Lung (tissue), 12 donors: Measurements from ENCODE around the gene KIZ. TPM values are rescaled to one million over a fixed set of nuclear protein-coding genes. Genes with fewer than 3 reads are reported as not detected.

Experiments used
- ATAC-seq: fragments of 200-7000 bp; cut with Tn5 transposase; one replicate; pipeline ENCODE4 v1.9.1; 2020; ENCODE audit warnings: moderate number of reproducible peaks; ENCODE audit not compliant: insufficient read depth, low FRiP score
- DNase-seq, 3 donors: peaks; one replicate each; pipeline ENCODE4 v3.0.0-alpha.2; 2013 to 2017
- H3K27ac ChIP-seq, 2 donors: one replicate each; pipeline ENCODE4 v1.5.1; 2013; ENCODE audit warnings: mild to moderate bottlenecking in 2 of 2, moderate library complexity in 2 of 2, control low read depth in 1 of 2, inconsistent platforms in 1 of 2, low read depth in 1 of 2, low read length in 1 of 2
- H3K27me3 ChIP-seq, 3 donors: one replicate each; pipeline ENCODE4 v1.5.1; 2013; ENCODE audit warnings: low read length in 2 of 3; ENCODE audit not compliant: control insufficient read depth in 3 of 3, insufficient read depth in 3 of 3
- H3K36me3 ChIP-seq, 4 donors: one replicate each; pipeline ENCODE4 v1.5.1; 2013; ENCODE audit warnings: low read length in 4 of 4, mild to moderate bottlenecking in 1 of 4, moderate library complexity in 1 of 4; ENCODE audit not compliant: control insufficient read depth in 4 of 4, insufficient read depth in 4 of 4
- H3K4me1 ChIP-seq, 5 donors: one replicate each; pipeline ENCODE4 v1.5.1; 2013; ENCODE audit warnings: low read length in 5 of 5, mild to moderate bottlenecking in 2 of 5, moderate library complexity in 1 of 5; ENCODE audit not compliant: control insufficient read depth in 5 of 5, insufficient read depth in 5 of 5
- H3K4me3 ChIP-seq: one replicate; pipeline ENCODE4 v1.5.1; 2013; ENCODE audit warnings: mild to moderate bottlenecking, control low read depth, moderate library complexity
- H3K9ac ChIP-seq, 2 donors: one replicate each; pipeline ENCODE4 v1.5.1; 2013; ENCODE audit warnings: low read length in 2 of 2, control low read depth in 1 of 2; ENCODE audit not compliant: insufficient read depth in 1 of 2
- H3K9me3 ChIP-seq, 4 donors: one replicate each; pipeline ENCODE4 v1.5.1; 2013; ENCODE audit warnings: low read length in 3 of 4, mild to moderate bottlenecking in 1 of 4, moderate library complexity in 1 of 4; ENCODE audit not compliant: control insufficient read depth in 4 of 4, insufficient read depth in 3 of 4
- CTCF ChIP-seq: IDR thresholded peaks from 2 replicates; pipeline ENCODE4 v1.5.1; 2012; ENCODE audit warnings: mild to moderate bottlenecking; ENCODE audit errors: control extremely low read depth, extremely low read depth
- WGBS, 2 donors: extraction: QIAGEN DNeasy Blood & Tissue Kit; methylation state at CpG; one replicate each; pipeline ENCODE4 v1.1.7; 2013; 5-methylcytosine and 5-hydroxymethylcytosine counted together
- polyA plus RNA-seq, 2 donors: library from polyadenylated mRNA; stranded (reverse); fragments of 200-250 nt; gene quantifications; one replicate each; pipeline ENCODE4 v1.2.1, GENCODE V29; 2013
- total RNA-seq, 2 donors: library from RNA; depleted of rRNA in 1 of 2; stranded (reverse); fragments of >200 nt in 1 of 2; gene quantifications; one replicate each; pipeline ENCODE4 v1.2.1, GENCODE V29; 2014 to 2021
- donor health status: control.
- donor health status: control.
- donor health status: Bipolar disorder and iron deficiency.
- donor health status: healthy.
- donor health status: DM: yes; HTN: yes; CAD: no.

The KIZ gene
- total and polyA plus RNA-seq, 4 donors = 4.1 to 22.5 (median 9.1) TPM

DNA sequence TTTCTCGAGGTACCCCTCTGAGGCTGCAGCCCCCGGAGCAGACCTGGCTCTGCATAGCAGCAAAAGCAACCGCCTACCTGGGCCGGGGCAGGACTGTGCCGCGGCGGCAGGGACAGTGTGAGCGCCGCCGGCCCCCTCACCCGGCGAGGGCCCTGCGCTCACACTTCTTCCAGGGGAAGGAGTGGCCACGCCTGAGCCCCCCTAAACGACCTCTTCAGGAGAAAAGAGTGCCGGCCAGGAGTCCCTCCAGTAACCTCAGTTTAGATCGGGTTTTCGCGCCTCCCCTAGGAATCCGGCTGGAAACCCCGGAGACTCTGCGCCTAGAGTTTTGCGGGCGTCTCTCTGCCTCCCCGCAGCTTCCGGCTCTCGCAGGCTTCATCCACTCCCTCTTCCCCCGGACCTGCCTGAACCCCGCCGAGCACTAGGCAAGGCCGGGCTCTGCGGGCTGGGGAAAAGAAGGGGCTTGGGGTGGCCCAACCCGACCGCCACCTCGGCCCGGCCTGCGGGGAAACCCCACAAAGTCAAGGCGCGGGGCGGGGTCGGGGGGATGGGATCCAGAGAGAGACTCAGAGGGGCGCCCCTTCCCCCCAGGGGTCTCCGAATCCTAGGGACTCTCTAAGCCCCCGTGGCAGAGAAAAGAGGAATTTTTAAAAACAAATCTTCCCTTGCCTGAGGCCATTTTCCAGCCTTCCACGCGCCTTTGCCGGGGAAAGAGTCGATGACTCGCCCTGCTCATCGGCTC is 20.3 kb upstream of the KIZ start:
- peaks cover 0 to 12% (median 0%) of the 10 kb centered on the region in 4 donors for H3K9me3 ChIP-seq
- no peak overlapping the region for H3K27ac ChIP-seq
- no peak overlapping the region for H3K9ac ChIP-seq
- no peak for ATAC-seq
- no peak for TF ChIP-seq CTCF
- peak in 2 of 3 donors; percentile 13 to 16 for DNase-seq
- H3K36me3 ChIP-seq = no peaks in the 10 kb centered on the region
- H3K4me3 ChIP-seq = no peak overlapping the region
- H3K27me3 ChIP-seq = peaks cover 11 to 96% (median 83%) of the 10 kb centered on the region in 3 donors
- WGBS, 2 donors = 2 to 4% methylated on average over 49 to 50 of the region's 50 CpGs
- peaks cover 0 to 28% (median 0%) of the 10 kb centered on the region in 5 donors for H3K4me1 ChIP-seq

DNA sequence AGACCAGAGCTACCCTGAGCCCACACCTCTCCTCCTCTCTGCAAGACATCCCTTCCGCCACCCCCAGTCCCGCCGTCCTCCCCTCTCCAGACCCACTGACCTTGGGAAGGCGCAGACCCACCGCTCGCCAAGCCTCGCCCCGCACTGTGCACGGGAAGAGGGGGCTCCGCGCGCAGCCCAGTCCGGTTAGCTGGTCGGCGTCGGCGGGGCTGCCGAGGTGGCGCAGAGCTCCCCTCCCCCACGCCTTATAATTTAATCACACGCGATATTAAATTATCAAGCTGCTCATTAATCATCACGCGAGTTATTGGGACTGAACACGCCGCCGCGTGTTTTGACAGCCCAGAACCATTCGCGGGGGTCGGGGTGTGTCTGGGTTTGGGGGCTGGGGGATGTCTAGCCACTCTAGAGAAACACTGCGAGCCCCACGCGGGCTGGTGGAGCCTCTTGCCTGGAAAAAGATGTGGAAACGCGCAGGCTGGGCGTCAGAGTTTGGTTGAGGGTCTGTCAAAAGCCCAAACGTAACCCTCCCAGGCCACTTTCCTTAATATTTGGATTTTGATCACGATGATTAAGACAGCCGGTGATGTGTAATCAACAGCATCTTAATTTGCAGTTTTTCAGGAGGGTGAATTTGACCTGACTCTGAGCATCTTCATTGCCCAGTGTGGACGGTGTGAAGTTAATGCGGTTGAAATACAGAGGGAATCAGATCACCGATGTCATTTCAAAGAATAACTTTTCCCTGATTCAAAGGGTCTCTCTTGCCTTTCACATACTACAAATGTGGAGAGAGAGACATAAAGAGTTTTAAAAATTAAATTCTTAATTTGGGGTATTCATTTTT is 19.5 kb upstream of the KIZ start, which contains the start of gene LINC00237:
TSS of gene LINC00237 (minus strand) at position 188 of the 847 bp plus-strand sequence.
- H3K36me3 ChIP-seq = no peaks in the 10 kb centered on the region
- WGBS, 2 donors = 7 to 9% methylated on average over 43 of the region's 43 CpGs
- DNase-seq (peak in 1 of 3 donors; percentile 14), ATAC-seq (no peak)
- no peak within 1 kb of the TSS for H3K9ac ChIP-seq
- no peak for TF ChIP-seq CTCF
- no peak within 1 kb of the TSS for H3K4me3 ChIP-seq
- H3K4me1 ChIP-seq = peaks cover 0 to 22% (median 0%) of the 10 kb centered on the region in 5 donors
- no peak within 1 kb of the TSS for H3K27ac ChIP-seq
- H3K9me3 ChIP-seq = peaks cover 0 to 12% (median 0%) of the 10 kb centered on the region in 4 donors
- H3K27me3 ChIP-seq = peaks cover 11 to 94% (median 81%) of the 10 kb centered on the region in 3 donors

DNA sequence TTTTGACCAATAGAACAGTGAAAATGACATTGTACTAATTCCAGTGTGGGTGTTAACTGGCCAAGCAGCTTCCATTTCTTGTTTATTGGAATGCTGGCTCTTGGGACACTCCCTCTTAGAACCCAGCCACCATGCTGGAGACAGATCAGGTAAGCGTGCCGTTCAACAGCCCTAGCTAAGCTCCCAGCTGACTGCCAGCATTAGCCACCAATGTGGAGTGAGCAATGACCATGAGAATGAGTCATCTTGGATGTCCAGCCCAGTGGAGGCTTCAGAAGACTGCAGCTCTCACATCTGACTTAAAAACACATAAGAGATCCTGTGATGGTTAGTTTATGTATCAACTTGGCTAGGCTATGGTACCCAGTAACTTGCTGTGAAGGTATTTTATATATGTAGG is 16.7 kb upstream of the KIZ start:
- Histone ChIP-seq H3K9me3 (peaks cover 0 to 4% (median 0%) of the 10 kb centered on the region in 4 donors), H3K4me3 (no peak overlapping the region), H3K9ac (no peak overlapping the region), H3K4me1 (peaks cover 0 to 8% (median 0%) of the 10 kb centered on the region in 5 donors), H3K27ac (no peak overlapping the region), H3K36me3 (no peaks in the 10 kb centered on the region), H3K27me3 (peaks cover 11 to 86% (median 71%) of the 10 kb centered on the region in 3 donors)
- no peak for TF ChIP-seq CTCF
- DNase-seq (no peak), ATAC-seq (no peak)
- WGBS, 2 donors = 90 to 92% methylated on average over 2 of the region's 2 CpGs
